ENCODE results near the gene HIVEP1.

Gene HIVEP1

GRCh38 chr6:12012038-12012557, at the start of gene HIVEP1:
HIVEP1 (plus strand) TSS chr6:12012312; CDS start chr6:12015629, 3,317 bp downstream.
- no peak for DNase-seq

- DNase-seq = no peak
Observed at GRCh38 chr6:11963756-11964500, 48.2 kb upstream of the HIVEP1 start.

- no peak for DNase-seq
Observed at GRCh38 chr6:11964729-11965335, 47.3 kb upstream of the HIVEP1 start.

GRCh38 chr6:11965499-11965898, 46.6 kb upstream of the HIVEP1 start:
- no peak for DNase-seq

GRCh38 chr6:11968241-11968806, 43.8 kb upstream of the HIVEP1 start:
- no peak for DNase-seq

- no peak for DNase-seq
Observed at GRCh38 chr6:11969092-11969491, 43.0 kb upstream of the HIVEP1 start.

GRCh38 chr6:11970114-11970513, 42.0 kb upstream of the HIVEP1 start:
- no peak for DNase-seq

GRCh38 chr6:11971154-11971553, 41.0 kb upstream of the HIVEP1 start:
- DNase-seq = no peak

GRCh38 chr6:11972270-11972669, 39.8 kb upstream of the HIVEP1 start:
- DNase-seq = no peak

GRCh38 chr6:11972806-11973205, 39.3 kb upstream of the HIVEP1 start:
- no peak for DNase-seq

- DNase-seq = no peak
Observed at GRCh38 chr6:11973238-11973637, 38.9 kb upstream of the HIVEP1 start.

- no peak for DNase-seq
Observed at GRCh38 chr6:11974089-11974488, 38.0 kb upstream of the HIVEP1 start.

GRCh38 chr6:11975353-11975977, 36.6 kb upstream of the HIVEP1 start:
- DNase-seq = peak; percentile 9

- DNase-seq = no peak
Observed at GRCh38 chr6:11976489-11976888, 35.6 kb upstream of the HIVEP1 start.

- no peak for DNase-seq
Observed at GRCh38 chr6:11977193-11977592, 34.9 kb upstream of the HIVEP1 start.

- no peak for DNase-seq
Observed at GRCh38 chr6:11977738-11978137, 34.4 kb upstream of the HIVEP1 start.

GRCh38 chr6:11978169-11978987, 33.7 kb upstream of the HIVEP1 start:
- DNase-seq = no peak

GRCh38 chr6:11979866-11980265, 32.2 kb upstream of the HIVEP1 start:
- no peak for DNase-seq

GRCh38 chr6:11983306-11983705, 28.8 kb upstream of the HIVEP1 start:
- no peak for DNase-seq

GRCh38 chr6:11987386-11987785, 24.7 kb upstream of the HIVEP1 start:
- no peak for DNase-seq

- DNase-seq = no peak
Observed at GRCh38 chr6:11989386-11989785, 22.7 kb upstream of the HIVEP1 start.

GRCh38 chr6:11992086-11992485, 20.0 kb upstream of the HIVEP1 start:
- DNase-seq = no peak

Measured in stimulated activated CD4-positive, alpha-beta T cell treated with anti-CD3 and anti-CD28 coated beads, Interleukin-4, amount 100 ng/mL, for 24 hours (primary cell).